HG03439 (cell line): ENCODE measurements around the gene STXBP1.

Experiments
- ATAC-seq: cut with Tn5 transposase; IDR thresholded peaks from one replicate; pipeline ENCODE4 v1.9.1; 2021; ENCODE audit warnings: mild to moderate bottlenecking, moderate library complexity; ENCODE audit not compliant: unreplicated experiment

STXBP1 gene

DNA sequence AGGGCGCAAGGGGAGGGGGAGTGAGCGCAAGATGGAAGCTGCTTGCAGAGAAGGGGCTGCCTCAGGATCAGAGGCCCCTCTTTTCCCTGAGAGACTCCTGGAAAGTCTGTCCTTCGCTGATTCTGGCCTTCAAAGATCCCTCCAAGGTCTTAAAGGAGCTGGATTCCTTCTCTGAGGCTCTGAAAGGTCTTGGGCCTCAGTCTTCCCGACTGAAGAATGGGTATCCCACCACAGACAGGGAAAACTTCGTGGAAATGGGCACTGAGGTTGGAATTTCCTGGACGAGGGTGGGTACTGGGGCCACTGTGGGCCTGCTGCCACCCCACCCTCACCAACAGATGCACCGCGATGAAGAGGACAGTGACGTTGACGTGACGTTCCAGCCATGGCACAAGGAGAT, 100.3 kb downstream of the STXBP1 start:
- no peak for ATAC-seq

DNA sequence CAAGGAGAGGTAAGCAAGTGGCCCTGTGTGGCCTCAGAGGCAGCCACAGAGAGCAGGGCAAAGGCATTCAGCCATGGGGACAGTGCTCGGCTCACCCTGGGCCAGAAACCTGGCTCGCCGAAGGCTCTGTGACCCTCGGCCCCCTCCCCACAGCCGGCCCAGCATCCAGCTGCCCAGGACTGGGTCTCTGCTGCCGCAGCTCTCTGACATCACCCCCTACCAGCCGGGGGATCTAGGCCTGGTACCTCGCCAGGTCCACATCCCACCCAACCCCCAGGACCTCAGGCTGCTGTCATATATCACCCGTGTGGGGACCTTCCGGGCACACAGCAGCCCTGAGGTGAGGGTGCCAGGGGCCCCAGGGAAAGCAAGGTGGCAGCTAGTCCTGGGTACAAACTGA, 100.8 kb downstream of the STXBP1 start:
- no peak for ATAC-seq

DNA sequence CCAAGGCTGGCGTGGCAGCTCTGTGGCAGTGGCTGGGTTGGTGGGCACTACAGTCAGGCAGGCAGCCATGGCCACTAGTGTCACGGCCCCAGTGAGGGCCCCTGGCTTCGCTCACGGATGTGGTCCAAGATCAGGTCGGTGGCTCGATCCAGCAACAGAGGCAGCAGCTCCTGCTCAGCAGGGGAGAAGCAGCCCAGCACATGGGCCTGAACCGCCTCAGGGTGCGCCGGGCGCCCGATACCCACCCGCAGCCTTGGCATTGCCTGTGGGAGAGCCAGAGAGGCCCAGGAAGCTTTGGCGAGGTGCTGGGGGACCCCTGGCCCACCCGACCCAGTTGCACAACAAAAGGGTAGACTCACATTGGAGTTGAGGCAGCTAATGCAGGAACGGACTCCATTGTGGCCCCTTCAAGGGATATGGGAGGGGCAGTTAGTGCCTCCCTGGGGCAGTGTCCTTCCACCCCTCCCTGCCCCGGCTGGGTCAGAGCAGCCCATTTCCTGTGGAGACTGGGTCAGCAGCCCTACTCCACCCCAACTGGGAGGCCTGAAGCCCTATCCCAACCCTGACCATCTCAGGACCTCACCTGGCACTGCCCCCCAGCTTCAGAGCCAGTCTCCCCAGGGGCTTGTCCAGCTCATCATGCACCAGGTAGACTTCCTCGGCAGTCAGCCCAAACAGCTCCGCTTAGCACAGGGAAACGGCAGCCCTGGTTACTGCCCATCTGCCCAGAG, 102.1 kb downstream of the STXBP1 start:
- no peak for ATAC-seq

DNA sequence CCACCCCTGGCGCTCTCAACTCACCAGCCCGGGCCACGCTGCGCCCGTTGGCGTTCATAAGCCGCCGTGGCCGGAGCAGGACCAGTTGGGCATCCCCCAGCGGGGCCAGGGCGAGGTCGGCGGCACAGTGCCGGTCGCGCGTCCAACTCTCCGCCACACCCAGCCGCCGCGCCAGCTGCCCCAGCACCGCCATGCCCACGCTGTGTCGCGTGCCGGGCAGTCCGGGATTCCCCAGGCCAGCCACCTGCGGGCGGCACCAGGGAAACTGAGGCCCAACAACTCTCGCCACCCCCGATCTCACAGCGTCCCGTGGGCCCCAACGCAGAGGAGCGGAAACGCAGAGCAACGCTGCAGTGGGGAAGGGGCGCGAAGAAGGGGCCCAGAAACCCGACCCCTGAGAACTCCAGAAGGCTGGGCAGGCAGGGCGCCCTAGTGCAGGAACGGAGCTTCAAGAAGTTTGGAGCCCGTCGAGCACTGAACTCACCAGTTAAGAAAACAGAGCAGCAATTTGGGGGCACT, 102.9 kb downstream of the STXBP1 start:
- no peak for ATAC-seq

DNA sequence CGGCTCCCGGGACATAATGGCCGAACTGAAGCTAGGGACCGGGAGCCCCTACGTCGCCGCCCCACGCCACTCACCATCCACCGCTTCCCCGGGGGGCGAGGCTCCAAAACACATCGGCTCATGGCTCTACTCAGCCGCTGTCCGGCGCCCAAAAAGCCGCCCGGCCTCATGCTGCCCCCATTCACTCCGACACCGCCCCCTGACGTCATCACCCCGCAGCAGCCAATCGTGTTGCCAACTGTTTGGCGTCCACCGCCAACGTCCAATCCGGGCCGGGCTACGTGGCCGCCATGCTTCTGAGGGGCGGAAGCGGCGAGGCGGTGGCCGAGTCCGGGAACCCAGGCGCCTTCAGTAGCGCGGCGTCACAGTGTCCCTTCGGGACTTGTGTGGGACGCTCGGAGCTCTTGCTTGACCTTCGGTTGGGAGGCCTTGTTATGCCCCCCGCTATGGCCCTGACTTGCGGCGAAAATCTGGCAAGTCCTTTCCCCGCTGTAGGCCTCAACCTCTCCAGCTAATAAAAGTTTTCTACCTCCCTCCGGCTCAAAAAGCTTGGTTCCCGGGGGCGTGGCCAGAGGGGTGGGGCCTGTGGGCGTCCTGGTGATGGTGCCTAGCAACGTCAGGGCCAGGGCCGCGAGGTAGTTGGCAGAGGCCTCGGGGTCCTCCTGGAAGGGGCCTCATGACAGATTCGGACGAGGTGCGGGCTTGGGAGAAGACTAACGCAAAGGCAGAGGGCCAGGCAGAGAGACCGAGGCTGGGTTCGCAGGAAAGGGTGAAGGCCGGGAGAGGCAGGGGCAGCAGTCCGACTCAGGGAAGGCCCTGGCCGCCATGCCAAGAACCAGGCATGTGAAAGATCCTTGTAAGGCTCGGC, 103.6 kb downstream of the STXBP1 start, which contains the start of the genes PTRH1 and TTC16:
Gene PTRH1 (minus strand): TSS at position 194 of the 868 bp plus-strand sequence. CDS start 24 bp downstream, at position 170.
Gene TTC16 (plus strand): TSS at position 610 of the 868 bp plus-strand sequence. CDS start 67 bp downstream, at position 677.
- peak; percentile 92 for ATAC-seq

DNA sequence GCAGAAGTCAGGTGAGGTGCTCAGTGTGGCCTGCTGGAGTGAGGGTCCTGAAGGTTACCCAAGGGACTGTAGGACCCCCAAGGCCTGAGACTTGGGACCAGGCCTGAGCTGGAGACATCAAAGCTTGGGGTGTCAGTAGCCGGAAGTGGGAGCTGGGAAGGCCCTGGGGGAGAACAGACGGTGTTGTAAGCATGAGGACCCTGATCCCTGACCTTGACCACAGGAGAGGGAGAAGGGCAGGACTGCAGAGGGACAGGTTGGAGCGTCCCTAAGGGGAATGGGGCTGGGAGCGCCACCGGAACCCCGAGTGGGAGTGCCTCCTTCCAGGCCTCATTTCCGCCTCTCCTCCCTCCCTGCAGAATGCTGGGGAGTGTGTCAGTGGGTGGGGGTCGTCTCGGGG, 104.3 kb downstream of the STXBP1 start:
- ATAC-seq = no peak

DNA sequence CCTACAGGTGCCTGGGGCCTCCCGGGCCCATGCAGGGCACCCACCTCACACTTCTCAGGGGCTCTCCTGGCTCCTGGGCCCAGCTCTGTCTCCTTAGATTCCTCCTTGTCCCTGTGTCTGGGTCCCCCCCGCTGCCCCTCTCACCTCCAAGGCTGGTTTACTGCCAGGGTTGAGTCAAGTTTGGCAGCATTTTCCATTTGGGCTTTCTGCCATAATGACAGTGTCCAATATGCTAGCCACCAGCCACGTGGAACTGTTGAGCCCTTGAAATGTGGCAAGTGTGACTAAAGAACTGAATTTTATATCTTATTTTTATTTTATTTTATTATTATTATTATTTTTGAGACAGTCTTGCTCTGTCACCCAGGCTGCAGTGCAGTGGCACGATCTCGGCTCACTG, 105.7 kb downstream of the STXBP1 start:
- ATAC-seq = no peak

DNA sequence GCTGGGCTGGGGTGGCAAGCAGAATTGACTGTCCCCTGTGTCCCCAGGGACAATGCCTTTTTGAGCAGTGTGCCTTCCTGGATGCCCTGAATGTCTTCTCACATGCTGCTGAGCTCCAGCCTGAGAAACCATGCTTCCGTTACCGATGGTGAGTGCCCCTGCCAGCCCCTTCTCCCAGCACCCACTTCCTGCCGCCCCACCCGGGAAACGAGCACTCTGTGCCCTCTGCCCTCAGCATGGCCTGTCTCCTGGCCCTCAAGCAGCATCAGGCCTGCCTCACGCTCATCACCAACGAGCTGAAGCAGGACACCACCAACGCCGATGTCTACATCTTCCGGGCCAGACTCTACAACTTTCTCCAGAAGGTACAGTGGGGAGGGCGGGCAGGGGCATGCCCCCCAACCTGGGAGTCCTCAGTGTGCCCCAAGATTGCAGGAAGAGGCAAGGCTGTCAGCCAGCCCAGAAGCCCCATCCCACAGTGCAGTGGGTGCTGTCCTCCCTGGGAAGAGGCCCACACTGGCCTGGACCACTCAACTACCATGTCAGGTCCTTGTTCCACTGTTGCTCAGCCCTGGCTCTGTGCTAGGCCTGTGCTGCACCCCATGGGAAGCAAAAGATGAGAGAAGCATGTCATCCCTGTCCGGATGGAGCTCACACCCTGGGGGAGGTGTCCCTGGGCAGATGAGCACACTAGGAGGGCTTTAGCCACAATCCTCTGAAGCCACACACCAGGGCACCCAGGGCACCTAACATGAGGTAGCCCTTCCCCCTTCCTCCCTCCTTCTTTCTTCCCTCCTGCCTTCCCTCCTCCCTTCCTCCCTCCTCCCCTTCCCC, 108.2 kb downstream of the STXBP1 start:
- ATAC-seq = no peak

DNA sequence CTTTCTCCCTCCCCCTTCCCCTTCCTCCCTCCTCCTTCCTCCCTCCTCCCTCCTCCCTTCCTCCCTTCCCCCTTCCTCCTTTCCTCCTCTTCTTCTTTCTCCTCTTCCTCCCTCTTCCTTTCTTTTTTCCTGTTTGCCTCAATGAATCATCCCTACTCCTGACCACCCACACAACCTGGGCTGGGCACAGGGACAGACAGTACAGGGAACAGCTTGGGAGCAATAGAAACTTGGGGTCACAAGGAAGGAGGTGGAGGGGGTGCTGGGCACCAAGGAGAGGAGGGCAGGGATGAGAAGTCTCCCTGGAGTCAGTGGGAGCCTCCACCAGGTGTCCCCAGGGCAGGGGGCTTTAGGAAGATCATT, 108.8 kb downstream of the STXBP1 start:
- ATAC-seq = no peak

DNA sequence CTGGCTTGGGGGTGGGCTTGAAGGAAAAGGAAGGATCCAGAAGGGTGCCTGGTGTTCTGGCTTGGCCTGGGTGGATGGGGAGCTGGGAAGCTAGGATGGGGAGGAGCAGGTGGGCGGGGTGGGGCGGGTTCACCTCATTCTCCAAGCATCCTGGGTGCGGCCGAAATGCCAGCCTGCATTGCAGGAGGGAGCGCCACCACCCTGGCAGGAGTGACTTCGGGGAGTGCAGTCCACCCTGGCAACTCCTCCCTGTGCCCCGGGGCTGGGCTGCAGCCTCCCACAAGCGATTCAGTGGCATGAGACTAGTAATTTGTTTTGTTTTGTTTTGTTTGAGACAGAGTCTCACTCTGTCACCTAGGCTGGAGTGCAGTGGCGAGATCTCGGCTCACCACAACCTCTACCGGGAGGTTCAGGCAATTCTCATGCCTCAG, 109.3 kb downstream of the STXBP1 start:
- ATAC-seq = no peak

DNA sequence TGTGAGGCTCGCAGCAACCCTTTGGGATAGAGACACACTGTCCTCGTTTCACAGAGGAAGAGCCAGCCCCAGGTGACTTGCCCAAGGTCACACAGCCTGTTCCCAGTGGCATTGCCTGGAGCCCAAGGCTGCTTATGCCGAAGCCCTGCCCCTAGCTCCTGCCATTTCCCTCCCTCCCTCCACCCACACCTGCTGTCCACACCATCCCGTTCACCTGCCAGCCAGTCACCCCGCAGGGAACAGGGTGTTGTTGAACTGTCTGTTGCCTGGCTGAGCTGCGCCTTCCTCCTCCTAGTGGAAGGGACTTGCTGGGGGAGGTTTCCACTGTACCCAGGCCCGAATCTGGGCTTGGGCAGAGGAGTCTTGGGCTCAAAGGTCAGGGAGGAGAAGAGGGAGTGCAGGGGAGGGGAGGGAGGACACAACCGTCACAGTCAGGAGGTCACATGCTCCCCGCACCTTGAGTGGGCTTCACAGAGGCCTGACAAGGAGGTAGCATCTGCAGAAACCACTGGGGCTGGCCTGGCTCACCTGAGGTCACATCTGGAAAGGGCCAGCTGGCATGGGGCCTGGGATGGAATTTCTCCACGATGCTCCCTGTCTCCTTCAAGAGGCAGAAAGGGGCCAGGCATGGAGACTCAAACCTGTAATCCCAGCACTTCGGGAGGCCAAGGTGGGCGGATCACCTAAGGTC, 110.1 kb downstream of the STXBP1 start:
- ATAC-seq = no peak

DNA sequence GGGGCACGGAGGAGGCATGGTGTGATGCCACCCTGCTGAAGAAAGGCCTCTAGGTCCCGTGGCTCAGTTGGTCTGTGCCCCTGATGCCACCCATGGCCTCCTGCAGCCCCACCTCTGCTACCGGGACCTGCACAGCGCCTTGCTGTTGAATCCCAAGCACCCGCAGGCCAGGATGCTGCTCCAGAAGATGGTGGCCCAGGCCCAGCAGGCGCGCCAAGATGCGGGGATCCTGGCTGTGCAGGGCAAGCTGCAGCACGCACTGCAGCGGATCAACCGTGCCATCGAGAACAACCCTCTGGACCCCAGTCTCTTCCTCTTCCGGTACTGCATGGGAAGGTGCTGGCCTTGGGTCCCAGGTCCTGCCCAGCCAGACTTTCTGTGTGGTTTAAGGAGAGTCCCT, 110.9 kb downstream of the STXBP1 start:
- no peak for ATAC-seq

DNA sequence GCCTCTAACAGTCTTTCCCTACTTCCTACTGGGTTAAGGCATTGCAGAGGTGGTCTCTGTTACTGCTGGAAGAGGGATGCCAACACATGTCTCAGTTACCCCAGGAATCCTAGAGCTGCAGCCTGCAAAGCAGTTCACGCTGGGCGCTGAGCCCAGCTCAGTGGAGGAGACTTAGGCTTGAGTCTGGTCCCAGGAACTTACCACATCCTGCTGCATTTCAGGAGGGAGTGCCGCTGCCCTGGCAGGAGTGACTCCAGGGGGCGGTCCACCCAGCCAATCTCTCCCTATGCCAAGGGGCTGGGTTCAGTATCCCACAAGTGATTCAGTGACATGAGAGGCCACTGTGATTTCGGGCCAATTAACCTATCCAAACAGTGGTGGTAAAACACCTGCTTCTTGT, 111.4 kb downstream of the STXBP1 start:
- no peak for ATAC-seq

DNA sequence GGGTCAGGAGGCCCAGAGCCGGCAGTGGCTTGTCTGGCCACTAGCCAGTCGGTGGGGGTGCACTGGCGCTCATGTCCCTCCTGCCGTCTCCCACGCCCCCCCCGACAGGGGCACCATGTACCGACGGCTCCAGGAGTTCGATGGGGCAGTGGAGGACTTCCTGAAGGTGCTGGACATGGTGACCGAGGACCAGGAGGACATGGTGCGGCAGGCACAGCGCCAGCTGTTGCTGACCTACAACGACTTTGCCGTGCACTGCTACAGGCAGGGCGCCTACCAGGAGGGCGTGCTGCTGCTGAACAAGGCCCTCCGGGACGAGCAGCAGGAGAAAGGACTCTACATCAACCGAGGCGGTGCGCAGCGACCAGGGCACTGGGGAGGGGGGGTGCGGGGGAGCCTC, 111.9 kb downstream of the STXBP1 start:
- ATAC-seq = no peak

DNA sequence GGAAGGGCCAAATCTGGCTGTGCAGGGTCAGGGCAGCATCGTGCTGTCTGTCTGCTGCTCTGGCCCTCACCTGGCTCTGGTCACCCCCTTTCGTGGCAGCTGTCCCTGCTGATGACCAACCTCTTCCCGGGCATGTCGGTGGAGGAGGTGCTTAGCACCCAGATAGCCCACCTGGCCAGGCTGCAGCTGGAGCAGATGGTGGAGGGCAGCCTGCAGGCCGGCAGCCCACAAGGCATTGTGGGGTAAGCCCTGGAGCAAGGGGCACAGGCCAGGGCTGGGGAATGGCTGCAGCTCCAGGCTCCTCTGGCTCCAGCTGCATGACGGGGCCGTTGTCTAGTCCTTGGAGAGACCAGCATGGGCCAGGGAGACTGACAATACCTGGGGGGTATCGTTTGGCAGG, 114.8 kb downstream of the STXBP1 start:
- ATAC-seq = no peak

DNA sequence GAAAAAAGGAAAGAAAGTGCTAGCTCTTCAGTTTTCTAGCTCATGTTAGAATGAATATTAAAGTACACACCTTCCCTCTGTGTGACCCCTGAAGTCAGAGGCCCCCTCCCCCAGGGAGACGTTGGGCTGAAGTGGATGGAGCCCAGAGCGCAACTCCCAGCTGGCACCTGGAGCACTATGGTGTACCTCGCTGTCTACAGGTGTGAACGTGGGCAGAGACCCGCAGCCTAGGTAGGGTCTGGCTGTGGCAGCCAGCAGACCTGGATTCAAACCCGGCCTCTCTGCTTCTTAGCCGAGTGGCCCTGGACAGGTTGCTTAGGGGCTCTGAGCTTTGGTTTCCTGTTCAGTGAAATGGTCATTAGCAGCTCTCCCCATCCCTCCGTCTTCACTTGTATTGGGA, 116.7 kb downstream of the STXBP1 start:
- no peak for ATAC-seq

DNA sequence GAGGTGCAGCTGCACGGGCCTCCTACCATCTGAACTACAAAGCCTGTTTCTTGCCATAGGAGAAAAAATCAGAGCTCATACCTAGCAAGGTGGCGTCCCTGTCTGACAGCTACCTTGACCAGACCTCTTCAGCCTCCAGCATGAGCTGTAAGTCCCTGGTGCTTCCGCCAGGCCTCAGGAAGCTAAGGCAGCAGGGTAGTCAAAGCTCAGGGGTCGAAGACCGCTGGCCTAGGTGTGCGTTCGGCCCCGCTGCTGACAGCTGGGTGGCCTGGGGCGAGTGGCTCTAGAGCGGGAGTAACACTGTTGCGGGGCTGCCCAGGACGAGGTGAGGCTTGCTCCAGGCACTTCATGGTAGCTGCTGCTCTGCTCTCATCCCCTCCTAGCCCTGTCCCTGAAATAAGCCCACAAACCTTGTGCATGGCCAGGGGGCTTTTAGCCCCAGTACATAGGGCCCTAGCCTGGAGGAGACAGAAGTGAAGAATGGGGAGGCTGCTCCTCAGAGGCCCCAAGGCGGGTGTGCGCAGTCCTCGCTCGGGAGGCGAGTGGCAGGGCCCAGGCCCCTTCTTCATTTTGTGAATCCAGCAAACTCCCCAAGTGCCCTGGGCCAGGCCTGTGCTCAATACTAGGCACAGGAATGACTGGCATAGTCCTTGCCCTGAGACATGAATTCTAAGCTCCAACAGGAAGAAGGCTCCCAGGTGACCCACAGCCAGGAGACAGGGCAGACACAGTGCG, 117.6 kb downstream of the STXBP1 start:
- no peak for ATAC-seq

DNA sequence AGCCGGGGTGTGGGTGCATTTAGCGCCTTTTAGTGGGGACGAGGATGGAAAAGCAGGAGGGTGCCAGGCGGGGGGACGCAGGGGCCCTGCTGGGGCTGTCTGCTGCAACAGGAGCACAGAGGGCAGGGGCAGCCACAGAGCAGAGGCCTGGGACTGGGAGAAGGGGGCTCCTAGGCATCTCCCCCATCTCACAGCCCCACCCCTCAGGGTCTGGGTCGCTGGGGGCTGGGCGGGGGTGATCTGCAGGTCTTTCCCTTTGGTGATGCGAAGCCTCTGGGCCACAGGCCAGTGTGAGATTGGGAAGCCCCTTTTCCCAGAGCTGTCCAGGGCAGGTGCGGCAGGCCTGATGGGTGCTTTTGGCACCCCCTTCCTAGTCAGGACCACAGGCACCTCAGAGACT, 118.2 kb downstream of the STXBP1 start:
- no peak for ATAC-seq

DNA sequence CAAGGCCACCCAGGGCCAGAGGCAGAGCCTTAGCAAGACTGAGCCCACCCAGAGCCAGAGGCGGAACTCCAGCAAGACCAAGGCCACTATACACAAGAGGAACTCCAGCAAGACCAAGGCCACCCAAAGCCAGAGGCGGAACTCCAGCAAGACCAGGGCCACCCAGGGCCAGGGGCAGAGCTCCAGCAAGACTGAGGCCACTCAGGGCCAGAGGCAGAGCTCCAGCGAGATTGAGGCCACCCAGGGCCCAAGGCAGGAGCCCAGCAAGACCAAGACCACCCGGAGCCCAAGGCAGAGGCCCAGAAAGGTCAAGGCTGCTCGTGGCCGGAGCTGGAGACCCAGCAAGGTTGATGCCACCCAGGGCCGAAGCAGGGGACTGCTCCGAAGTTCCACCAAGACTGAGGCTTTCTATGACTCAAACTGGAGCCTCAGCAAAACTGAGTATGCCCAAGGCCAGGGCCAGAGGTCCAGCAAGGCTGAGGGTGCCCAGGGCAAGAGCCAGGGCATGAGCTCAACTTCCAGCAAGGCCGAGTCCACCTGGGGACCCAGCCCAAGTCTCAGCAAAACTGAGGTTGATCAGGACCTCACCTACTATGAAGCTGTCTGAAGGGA, 118.8 kb downstream of the STXBP1 start:
- no peak for ATAC-seq
